GM12878 (cell line): ENCODE data around the gene CFAP53.

Experiments
- CTCF ChIP-seq, 3 experiments: IDR thresholded peaks in 2 of 3; conservative IDR thresholded peaks in 1 of 3; 2 replicates each; pipeline ENCODE4 v1.5.1; 2011; ENCODE audit warnings: low read depth in 3 of 3, low read length in 3 of 3, mild to moderate bottlenecking in 3 of 3, control low read depth in 2 of 3, moderate library complexity in 2 of 3, inconsistent platforms in 1 of 3, mixed read lengths in 1 of 3; ENCODE audit not compliant: control insufficient read depth in 2 of 3, insufficient read depth in 1 of 3; ENCODE audit errors: extremely low read depth in 1 of 3
- PRDM15 ChIP-seq: fragments of 450-650 bp; formaldehyde crosslinking; IDR thresholded peaks from 2 replicates; pipeline ENCODE4 v1.4.0; 2020; ENCODE audit warnings: mild to moderate bottlenecking, moderate library complexity

- TF ChIP-seq CTCF (IDR thresholded peaks at IDR 0.05 in 2 of 3, conservative IDR thresholded peaks at IDR 0.05 in 1 of 3; ENCODE audit: control insufficient read depth in 2 of 3, extremely low read depth in 1 of 3, insufficient read depth in 1 of 3, low read depth in 3 of 3, low read length in 3 of 3) = no peak
- TF ChIP-seq PRDM15 (CRISPR knock-in tag) = no peak
These were observed 20.2 kb upstream of the CFAP53 start for GRCh38 chr18:50286391-50287027.
